Thyroid gland (tissue), 4 donors: ENCODE measurements around the gene ALOX5. TPM values are rescaled to one million over a fixed set of nuclear protein-coding genes. Genes with fewer than 3 reads are reported as not detected.

ENCODE experiments used
- DNase-seq, 2 donors: peaks; one replicate each; pipeline ENCODE4 v3.0.0-alpha.2; 2019
- H3K27ac ChIP-seq, 3 donors: fragments of 200-600 bp; sonication (generic); 1 replicate in 2 of 3; 2 replicates in 1 of 3; pipeline ENCODE4 v1.5.1; 2016 to 2019; ENCODE audit warnings: mild to moderate bottlenecking in 1 of 3, moderate library complexity in 1 of 3
- H3K27me3 ChIP-seq: fragments of 200-600 bp; sonication (generic); one replicate; pipeline ENCODE4 v1.5.1; 2019
- H3K36me3 ChIP-seq, 2 donors: fragments of 200-600 bp; sonication (generic); one replicate each; pipeline ENCODE4 v1.5.1; 2016 to 2019
- H3K4me1 ChIP-seq, 2 donors: fragments of 200-600 bp; sonication (generic); one replicate each; pipeline ENCODE4 v1.5.1; 2017 to 2019
- H3K4me3 ChIP-seq, 3 donors: fragments of 200-600 bp; sonication (generic); replicated peaks in 1 of 3; 1 replicate in 2 of 3; 2 replicates in 1 of 3; pipeline ENCODE4 v1.5.1; 2016; ENCODE audit warnings: mild to moderate bottlenecking in 1 of 3
- H3K9me3 ChIP-seq: fragments of 200-600 bp; sonication (generic); one replicate; pipeline ENCODE4 v1.5.1; 2017
- POLR2A ChIP-seq, 2 donors: fragments of 450-650 bp; IDR thresholded peaks; one replicate each; pipeline ENCODE4 v1.6.1; 2017; ENCODE audit warnings: antibody characterized with exemption in 2 of 2, mild to moderate bottlenecking in 2 of 2, moderate library complexity in 1 of 2
- WGBS, 2 donors: methylation state at CpG; one replicate each; pipeline ENCODE4 v1.1.5; 2017; 5-methylcytosine and 5-hydroxymethylcytosine counted together
- intact Hi-C: fragments of 100-400 bp; cut with DNase I; formaldehyde crosslinking; loops from one replicate; pipeline ENCODE4 v1.15.1; 2023
- total RNA-seq, 4 donors: library from RNA; depleted of rRNA; stranded (reverse); fragments of >200 nt; gene quantifications; one replicate each; pipeline ENCODE4 v1.2.3, GENCODE V29; 2016
- TF ChIP-seq, protein P1 (sequence below), 6 experiments: fragments of 200-600 bp in 3 of 6; fragments of 450-650 bp in 3 of 6; sonication (generic) in 3 of 6; IDR thresholded peaks; one replicate each; pipeline ENCODE4 v1.5.1; 2016 to 2019; ENCODE audit warnings: antibody characterized with exemption in 6 of 6, mild to moderate bottlenecking in 2 of 6, inconsistent platforms in 1 of 6, moderate library complexity in 1 of 6

ALOX5 gene
- total RNA-seq, 4 donors from 2014 or later: 4.1 to 28.2 (median 10.3) TPM

DNA sequence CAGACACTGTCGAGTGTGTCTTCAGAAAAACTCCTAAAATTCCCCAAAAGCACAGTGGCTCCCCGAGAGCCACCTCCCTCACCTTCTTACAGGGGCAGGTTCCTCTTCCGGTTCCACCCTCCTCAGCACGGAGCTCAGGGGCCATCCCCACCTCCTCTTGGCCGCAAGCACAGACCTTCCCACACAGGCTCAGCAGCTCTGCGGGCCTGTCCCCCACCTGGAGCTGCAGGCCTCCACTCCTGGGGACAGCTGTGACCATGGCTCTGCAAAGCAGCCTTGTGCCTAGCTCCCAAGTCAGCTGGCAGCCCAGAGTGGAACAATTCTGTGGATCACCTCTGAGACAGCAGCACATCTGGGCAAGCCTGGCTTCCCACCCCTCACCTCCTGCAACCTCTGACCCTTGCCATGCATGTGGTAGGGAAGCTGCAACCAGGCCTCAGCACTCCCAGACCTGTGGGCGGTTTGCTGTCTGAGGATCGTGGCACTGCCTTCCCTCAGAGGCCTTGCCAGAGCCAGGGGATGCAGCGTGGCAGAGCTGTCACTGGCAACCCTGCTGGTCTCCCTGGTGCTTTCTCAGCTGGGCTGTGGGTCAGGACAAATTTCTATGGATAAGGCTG lies 79.7 kb downstream of the ALOX5 start:
- intact Hi-C loops: no loop called here
- TF ChIP-seq, protein P1, sequence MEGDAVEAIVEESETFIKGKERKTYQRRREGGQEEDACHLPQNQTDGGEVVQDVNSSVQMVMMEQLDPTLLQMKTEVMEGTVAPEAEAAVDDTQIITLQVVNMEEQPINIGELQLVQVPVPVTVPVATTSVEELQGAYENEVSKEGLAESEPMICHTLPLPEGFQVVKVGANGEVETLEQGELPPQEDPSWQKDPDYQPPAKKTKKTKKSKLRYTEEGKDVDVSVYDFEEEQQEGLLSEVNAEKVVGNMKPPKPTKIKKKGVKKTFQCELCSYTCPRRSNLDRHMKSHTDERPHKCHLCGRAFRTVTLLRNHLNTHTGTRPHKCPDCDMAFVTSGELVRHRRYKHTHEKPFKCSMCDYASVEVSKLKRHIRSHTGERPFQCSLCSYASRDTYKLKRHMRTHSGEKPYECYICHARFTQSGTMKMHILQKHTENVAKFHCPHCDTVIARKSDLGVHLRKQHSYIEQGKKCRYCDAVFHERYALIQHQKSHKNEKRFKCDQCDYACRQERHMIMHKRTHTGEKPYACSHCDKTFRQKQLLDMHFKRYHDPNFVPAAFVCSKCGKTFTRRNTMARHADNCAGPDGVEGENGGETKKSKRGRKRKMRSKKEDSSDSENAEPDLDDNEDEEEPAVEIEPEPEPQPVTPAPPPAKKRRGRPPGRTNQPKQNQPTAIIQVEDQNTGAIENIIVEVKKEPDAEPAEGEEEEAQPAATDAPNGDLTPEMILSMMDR (IDR thresholded peaks at IDR 0.05): no peak

DNA sequence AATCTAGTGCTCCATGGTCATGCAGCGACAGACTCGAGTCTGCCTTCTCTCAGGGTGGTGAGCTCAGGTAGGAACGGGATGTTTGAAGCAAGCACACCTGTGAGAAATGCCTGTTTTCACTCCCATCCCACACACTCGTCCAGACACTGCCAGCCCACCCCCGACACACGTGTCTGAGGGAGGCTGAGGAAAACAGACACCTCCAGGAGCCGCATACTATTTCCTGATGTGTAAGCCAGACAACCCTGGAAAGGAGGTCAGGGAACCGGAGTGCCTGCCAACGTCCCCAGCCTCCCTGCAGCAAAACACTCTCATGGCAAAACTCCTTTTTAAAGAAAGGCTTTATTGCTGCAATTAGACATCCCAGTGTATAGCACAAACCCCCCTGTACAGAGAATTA lies 80.2 kb downstream of the ALOX5 start:
- 79 to 83% methylated on average over 5 to 9 of the region's 9 CpGs for WGBS, 2 donors
- intact Hi-C loops: no loop called here
- H3K36me3 ChIP-seq: peaks cover 13 to 26% of the 10 kb centered on the region in 2 donors

More for the DNA sequence above, 79.7 kb downstream of the ALOX5 start:
- no peaks in the 10 kb centered on the region for H3K9me3 ChIP-seq
- H3K27ac ChIP-seq: no peak overlapping the region
- WGBS, 2 donors: 84 to 94% methylated on average over 7 to 8 of the region's 9 CpGs
- H3K4me3 ChIP-seq: no peak overlapping the region
- H3K4me1 ChIP-seq: no peaks in the 10 kb centered on the region
- H3K36me3 ChIP-seq: peaks cover 13 to 22% of the 10 kb centered on the region in 2 donors
- no peaks in the 10 kb centered on the region for H3K27me3 ChIP-seq
- DNase-seq: no peak

DNA sequence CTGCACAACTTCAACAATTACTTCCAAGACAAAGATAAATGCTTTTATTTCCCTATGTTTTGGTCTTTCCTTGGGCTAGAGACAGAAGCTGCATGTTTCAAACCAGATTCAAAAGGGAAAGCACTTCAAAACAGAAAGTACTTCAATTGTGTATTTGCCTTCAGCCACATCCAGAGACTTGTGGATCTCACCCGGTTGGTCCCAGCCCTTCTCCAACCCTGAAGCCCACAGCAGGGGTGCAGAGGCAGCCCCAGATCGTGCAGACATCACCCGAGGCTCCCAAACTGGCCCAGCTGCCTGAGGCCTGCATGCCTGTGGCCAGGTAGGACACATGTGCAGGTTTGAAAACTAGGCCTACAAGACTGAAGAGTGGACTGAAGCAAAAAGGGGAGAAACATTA lies 80.8 kb downstream of the ALOX5 start:
- intact Hi-C loops: no loop called here
- WGBS, 2 donors: 58 to 63% methylated on average over 3 of the region's 3 CpGs
- H3K36me3 ChIP-seq: peaks cover 13 to 26% of the 10 kb centered on the region in 2 donors

More for the DNA sequence above, 80.2 kb downstream of the ALOX5 start:
- H3K27me3 ChIP-seq: no peaks in the 10 kb centered on the region
- no peaks in the 10 kb centered on the region for H3K4me1 ChIP-seq
- TF ChIP-seq, protein P1 (IDR thresholded peaks at IDR 0.05): no peak
- no peak for TF ChIP-seq POLR2A (IDR thresholded peaks at IDR 0.05)
- no peak for DNase-seq
- H3K9me3 ChIP-seq: no peaks in the 10 kb centered on the region
- H3K4me3 ChIP-seq: no peak overlapping the region
- H3K27ac ChIP-seq: no peak overlapping the region

DNA sequence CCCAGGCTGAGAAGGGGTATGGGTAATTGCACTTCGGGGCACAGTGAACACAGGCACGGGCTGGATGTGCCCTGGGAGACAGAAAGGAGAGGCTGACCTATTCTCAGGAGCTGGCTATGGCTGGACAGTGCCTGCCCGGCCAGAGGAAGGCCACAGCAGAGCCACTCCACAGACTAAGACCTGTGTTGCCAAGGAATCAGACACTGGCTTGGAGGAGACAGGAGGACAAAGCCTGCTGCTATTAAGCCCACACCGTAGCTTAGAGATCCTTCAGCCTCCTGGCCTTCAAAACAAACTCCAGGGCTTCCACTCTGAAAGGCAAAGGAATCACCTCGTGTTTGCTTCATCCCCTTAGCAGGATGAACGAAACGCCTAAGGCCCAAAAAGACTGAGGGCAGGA lies 82.2 kb downstream of the ALOX5 start:
- DNase-seq: no peak
- Histone ChIP-seq H3K27me3 (no peaks in the 10 kb centered on the region), H3K9me3 (no peaks in the 10 kb centered on the region), H3K4me3 (no peak overlapping the region), H3K27ac (no peak overlapping the region), H3K4me1 (no peaks in the 10 kb centered on the region), H3K36me3 (peaks cover 18 to 26% of the 10 kb centered on the region in 2 donors)
- TF ChIP-seq POLR2A (IDR thresholded peaks at IDR 0.05): no peak
- TF ChIP-seq, protein P1 (IDR thresholded peaks at IDR 0.05): no peak
- 92 to 93% methylated on average over 6 of the region's 7 CpGs for WGBS, 2 donors
- intact Hi-C loops: no loop called here

More for the DNA sequence above, 80.8 kb downstream of the ALOX5 start:
- no peak for DNase-seq
- Histone ChIP-seq H3K27ac (no peak overlapping the region), H3K4me3 (no peak overlapping the region), H3K27me3 (no peaks in the 10 kb centered on the region), H3K9me3 (no peaks in the 10 kb centered on the region), H3K4me1 (no peaks in the 10 kb centered on the region)
- TF ChIP-seq, protein P1 (IDR thresholded peaks at IDR 0.05): no peak
- no peak for TF ChIP-seq POLR2A (IDR thresholded peaks at IDR 0.05)

DNA sequence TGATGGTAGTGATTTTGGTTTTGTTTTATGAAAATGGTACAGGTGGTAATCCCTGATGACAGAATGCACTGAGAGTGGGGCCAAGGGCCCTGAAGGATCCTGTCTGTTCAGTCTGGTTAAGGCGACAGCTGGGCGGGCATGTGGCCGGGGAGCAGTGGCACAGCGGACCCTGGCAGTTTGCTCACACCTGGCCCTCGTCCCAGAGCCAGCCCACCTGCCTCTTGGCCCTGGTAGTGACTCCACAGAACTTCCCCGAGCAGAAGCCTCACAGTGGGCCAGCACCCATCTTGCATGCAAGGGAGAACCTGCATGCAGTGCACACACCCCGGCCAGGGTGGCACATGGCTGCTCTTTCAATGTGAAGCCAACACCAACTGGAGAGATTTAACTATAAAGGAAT lies 82.8 kb downstream of the ALOX5 start:
- no peak for TF ChIP-seq POLR2A (IDR thresholded peaks at IDR 0.05)
- TF ChIP-seq, protein P1 (IDR thresholded peaks at IDR 0.05): no peak
- intact Hi-C loops: no loop called here
- Histone ChIP-seq H3K27ac (no peak overlapping the region), H3K4me1 (no peaks in the 10 kb centered on the region), H3K36me3 (peaks cover 18 to 26% of the 10 kb centered on the region in 2 donors), H3K27me3 (no peaks in the 10 kb centered on the region), H3K9me3 (no peaks in the 10 kb centered on the region), H3K4me3 (no peak overlapping the region)
- no peak for DNase-seq
- WGBS, 2 donors: 91 to 94% methylated on average over 7 of the region's 7 CpGs
